GOT3 (cell line): ENCODE results near the gene FXYD3.

ENCODE experiments used
- DNase-seq: peaks from one replicate; lab custom pipeline; 2025; ENCODE audit warnings: mixed read lengths; lab: John Stamatoyannopoulos, UW

The FXYD3 gene

GRCh38 chr19:35160629-35161433, 45.2 kb downstream of the FXYD3 start:
- DNase-seq = no peak

DNA sequence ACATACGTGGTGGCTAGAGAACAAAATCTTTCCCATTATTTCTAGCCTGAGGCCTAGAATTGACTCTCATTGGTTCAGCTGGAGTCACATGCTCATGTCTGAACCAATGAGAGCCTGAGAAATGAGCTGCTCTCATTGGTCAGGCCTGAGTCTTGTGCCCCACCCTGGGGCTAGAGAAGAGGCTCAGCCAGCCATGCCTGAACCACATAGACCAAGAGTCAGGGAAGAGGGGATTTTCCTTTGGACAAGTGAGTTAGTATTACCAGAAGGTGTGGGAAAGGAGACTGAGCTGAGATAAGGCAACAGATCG, 45.8 kb downstream of the FXYD3 start:
- no peak for DNase-seq

GRCh38 chr19:35162471-35163326, 47.1 kb downstream of the FXYD3 start:
- DNase-seq = no peak

DNA sequence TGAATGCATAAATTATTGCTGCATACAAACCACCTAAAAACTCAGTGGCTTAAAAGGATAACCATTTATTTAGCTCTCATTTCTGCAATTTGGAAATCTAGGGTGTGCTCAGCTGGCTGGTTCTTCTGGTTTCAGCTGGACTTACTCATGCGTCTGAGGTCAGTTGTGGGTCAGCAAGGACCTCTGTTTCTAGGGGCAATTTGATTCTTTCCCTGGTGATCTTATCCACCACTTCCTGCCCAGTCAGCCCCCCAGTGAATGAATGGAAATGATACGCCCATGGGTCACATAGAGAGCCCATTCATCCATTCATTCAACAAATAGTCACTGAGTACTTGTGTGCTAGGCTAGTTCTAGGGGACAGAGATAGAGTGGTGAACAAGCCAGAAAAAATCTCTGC, 48.8 kb downstream of the FXYD3 start:
- no peak for DNase-seq

DNA sequence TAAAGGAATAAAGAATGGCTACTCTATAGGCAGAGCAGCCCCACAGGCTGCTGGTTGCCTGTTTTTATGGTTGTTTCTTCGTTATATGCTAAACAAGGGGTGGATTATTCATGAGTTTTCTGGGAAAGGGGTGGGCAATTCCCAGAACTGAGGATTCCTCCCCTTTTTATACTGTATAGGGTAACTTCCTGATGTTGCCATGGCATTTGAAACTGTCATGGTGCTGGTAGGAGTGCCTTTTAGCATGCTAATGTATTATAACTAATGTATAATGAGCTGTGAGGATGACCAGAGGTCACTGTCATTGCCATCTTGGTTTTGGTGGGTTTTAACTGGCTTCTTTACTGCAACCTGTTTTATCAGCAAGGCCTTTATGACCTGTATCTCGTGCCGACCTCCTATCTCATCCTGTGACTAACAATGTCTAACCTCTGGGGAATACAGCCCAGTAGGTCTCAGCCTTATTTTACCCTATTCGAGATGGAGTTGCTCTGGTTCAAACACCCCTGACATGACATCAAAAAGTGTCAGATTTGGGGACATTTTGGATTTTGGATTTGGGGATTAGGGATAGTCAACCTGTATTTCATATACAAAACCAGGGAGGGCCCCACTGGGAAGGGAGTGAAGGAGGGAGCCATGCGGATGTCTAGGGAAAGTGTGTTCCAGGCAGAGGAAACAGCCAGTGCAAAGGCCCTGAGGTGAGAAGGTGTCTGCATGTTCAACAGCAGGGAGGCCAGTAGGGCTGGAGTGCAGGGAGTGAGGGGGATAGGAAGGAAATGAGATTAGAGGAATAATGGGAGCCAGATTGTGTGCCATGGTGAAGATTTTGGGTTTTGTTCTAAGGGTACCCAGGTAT, 49.8 kb downstream of the FXYD3 start:
- no peak for DNase-seq

GRCh38 chr19:35166100-35167063, 50.8 kb downstream of the FXYD3 start:
- DNase-seq = no peak

DNA sequence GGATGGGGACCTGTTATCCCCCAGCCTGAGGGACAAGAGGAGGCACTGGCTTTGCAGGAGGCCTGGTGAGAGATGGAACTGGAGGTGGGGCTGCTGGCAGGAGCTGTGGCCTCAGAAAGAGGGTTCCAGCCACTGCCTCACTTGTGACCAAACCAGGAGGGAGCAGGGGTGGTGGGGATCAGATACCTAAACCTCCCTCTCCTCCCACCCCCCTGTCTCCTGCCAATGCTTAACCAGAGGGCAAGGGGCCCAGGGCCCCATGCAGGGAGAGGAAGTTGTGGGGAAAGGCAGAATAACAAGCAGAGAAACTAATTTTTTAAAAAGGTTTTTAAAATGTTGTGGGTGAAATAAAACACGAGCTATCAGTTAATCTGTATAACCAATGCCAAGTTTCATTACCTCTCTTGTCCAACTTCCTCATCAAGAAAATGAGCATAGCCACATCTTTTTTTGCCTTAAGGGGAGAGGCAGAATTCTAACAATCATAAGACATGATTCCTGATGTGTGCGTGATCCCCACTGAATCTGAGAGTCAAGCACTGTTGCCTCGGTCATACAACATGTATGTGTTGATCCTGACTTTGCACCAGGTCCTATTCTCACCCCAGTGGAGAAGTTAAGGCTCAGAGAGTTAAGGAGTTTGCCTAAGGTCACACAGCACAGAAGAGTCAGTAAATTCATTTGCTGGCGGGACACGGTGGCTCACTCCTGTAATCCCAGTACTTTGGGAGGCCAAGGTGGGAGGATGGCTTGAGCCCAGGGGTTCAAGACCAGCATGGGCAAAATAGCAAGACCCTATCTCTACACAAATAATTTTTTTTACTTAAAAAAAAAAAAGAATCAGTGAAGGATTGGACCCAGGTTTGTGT, 51.9 kb downstream of the FXYD3 start:
- no peak for DNase-seq

DNA sequence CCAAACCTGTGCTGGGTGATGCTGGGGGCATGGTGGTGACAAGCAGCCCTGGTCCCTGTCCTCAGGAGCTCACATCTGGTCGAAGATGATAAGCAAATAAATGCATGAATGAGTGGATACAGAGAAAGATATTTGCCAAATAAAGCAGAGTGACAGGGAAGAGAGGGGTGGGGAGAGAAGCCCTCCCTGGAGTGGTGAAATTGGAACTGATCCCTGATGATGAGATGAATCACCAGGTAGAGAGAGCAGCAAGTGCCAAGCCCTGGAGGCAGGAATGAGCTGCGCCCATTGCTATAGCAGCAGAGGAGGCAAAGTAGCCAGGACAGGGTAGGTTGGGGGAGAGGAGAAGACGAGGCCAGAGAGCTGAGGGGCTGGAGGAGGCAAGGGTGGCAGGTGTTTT, 52.6 kb downstream of the FXYD3 start:
- DNase-seq = no peak

DNA sequence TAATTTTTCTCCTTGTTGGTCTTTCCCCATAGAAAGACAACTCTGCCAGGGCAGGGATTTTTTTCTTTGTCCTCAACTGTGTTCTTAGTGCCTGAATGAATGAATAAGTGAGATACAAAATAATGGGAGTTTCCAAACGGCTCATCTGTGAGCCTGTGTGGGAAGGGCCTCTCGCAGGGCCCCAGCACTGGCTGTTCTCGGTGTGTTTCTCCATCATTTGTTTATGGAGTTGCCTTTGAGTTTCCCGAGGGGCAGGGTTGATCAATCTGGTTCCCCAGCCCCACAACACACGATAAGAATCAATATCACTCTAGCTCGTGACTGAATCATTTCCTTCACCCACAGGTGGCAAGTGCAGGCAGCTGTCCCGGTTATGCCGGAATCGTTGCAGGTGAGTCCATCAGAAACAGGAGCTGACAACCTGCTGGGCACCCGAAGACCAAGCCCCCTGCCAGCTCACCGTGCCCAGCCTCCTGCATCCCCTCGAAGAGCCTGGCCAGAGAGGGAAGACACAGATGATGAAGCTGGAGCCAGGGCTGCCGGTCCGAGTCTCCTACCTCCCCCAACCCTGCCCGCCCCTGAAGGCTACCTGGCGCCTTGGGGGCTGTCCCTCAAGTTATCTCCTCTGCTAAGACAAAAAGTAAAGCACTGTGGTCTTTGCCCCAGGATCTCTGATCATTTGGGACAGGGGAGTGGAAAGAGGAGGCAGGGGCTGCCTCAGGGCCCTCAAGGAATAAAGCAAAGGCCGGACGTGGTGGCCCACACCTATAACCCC, 53.8 kb downstream of the FXYD3 start:
- DNase-seq = no peak

- DNase-seq = no peak
Observed at GRCh38 chr19:35170359-35171061, 54.9 kb downstream of the FXYD3 start.

- DNase-seq = no peak
Observed at GRCh38 chr19:35171730-35172129, 56.1 kb downstream of the FXYD3 start.
